Keratinocyte (primary cell): ENCODE measurements around the gene SAC3D1. TPM values are rescaled to one million over a fixed set of nuclear protein-coding genes. Genes with fewer than 3 reads are reported as not detected.

Experiments used
- DNase-seq: peaks from one replicate; pipeline ENCODE4 v3.0.0-alpha.2; 2011; ENCODE audit warnings: low read depth, missing footprints, low spot score
- FAIRE-seq: peaks from 2 replicates; lab custom pipeline; 2011; peaks lifted over from hg19 to GRCh38; lab: Jason Lieb, UNC
- H2AFZ ChIP-seq: 2 replicates; pipeline ENCODE4 v1.6.0; 2012; ENCODE audit warnings: low read length, control low read depth, inconsistent platforms; ENCODE audit not compliant: control insufficient read depth
- H3K27ac ChIP-seq: 2 replicates; pipeline ENCODE4 v1.5.1; 2011; ENCODE audit warnings: low read length; ENCODE audit not compliant: control insufficient read depth, insufficient read depth
- H3K27me3 ChIP-seq: 3 replicates; pipeline ENCODE4 v1.6.0; 2011; ENCODE audit warnings: low read length; ENCODE audit not compliant: control insufficient read depth, insufficient read depth; ENCODE audit errors: extremely low read depth
- H3K36me3 ChIP-seq, 2 experiments: 2 replicates in 1 of 2; 3 replicates in 1 of 2; pipeline ENCODE4 v1.5.1; 2011; ENCODE audit warnings: low read length in 2 of 2, mild to moderate bottlenecking in 1 of 2; ENCODE audit not compliant: control insufficient read depth in 2 of 2, insufficient read depth in 2 of 2; ENCODE audit errors: extremely low read depth in 1 of 2
- H3K4me1 ChIP-seq: 3 replicates; pipeline ENCODE4 v1.5.1; 2011; ENCODE audit warnings: low read length; ENCODE audit not compliant: control insufficient read depth, insufficient read depth; ENCODE audit errors: extremely low read depth
- H3K4me2 ChIP-seq: 3 replicates; pipeline ENCODE4 v1.6.0; 2011; ENCODE audit warnings: low read depth, low read length; ENCODE audit not compliant: control insufficient read depth, insufficient read depth; ENCODE audit errors: extremely low read depth
- H3K4me3 ChIP-seq, 3 experiments: fragments of 200-600 bp in 1 of 3; sonication (generic) in 1 of 3; 2 replicates in 2 of 3; 3 replicates in 1 of 3; pipeline ENCODE4 v1.5.1; 2011 to 2016; ENCODE audit warnings: low read length in 3 of 3, mild to moderate bottlenecking in 3 of 3, control low read depth in 2 of 3, inconsistent platforms in 1 of 3, low read depth in 1 of 3, mixed read lengths in 1 of 3, mixed run types in 1 of 3, moderate library complexity in 1 of 3; ENCODE audit not compliant: control insufficient read depth in 2 of 3, insufficient read depth in 2 of 3; ENCODE audit errors: extremely low read depth in 1 of 3
- H3K79me2 ChIP-seq: 2 replicates; pipeline ENCODE4 v1.6.0; 2012; ENCODE audit warnings: low read length; ENCODE audit not compliant: control insufficient read depth, insufficient read depth
- H3K9ac ChIP-seq: 3 replicates; pipeline ENCODE4 v1.6.0; 2011; ENCODE audit warnings: low read length; ENCODE audit not compliant: control insufficient read depth, insufficient read depth; ENCODE audit errors: extremely low read depth
- H3K9me1 ChIP-seq: 3 replicates; pipeline ENCODE4 v1.6.0; 2011; ENCODE audit warnings: low read length; ENCODE audit not compliant: control insufficient read depth, insufficient read depth; ENCODE audit errors: extremely low read depth
- H3K9me3 ChIP-seq: 2 replicates; pipeline ENCODE4 v1.5.1; 2012; ENCODE audit warnings: low read depth, low read length; ENCODE audit not compliant: control insufficient read depth
- H4K20me1 ChIP-seq: 3 replicates; pipeline ENCODE4 v1.6.0; 2011; ENCODE audit warnings: low read length; ENCODE audit not compliant: control insufficient read depth, insufficient read depth; ENCODE audit errors: extremely low read depth
- EZH2 ChIP-seq: IDR thresholded peaks from one replicate; pipeline ENCODE4 v1.6.1; 2012; ENCODE audit warnings: inconsistent platforms, mild to moderate bottlenecking, low read length, moderate library complexity
- dilution Hi-C: fragments of 300-500 bp; cut with MboI; formaldehyde crosslinking; loops from one replicate; pipeline ENCODE4 v1.7.0; 2020; ENCODE audit warnings: low sequenced_read_pairs; ENCODE audit not compliant: extremely low pct_ligation_motif_present
- polyA plus RNA-seq, 5 experiments: library from polyadenylated mRNA; depleted of rRNA in 3 of 5; stranded (reverse) in 3 of 5; stranded (forward) in 1 of 5; unstranded in 1 of 5; fragments of >200 nt; gene quantifications; 1 replicate in 1 of 5; 2 replicates in 3 of 5; 3 replicates in 1 of 5; pipeline versions ENCODE4 v1.2.1 to v1.2.3, GENCODE V29; 2011 to 2012; ENCODE audit warnings: missing spikeins in 2 of 5, low read depth in 1 of 5, low replicate concordance in 1 of 5
- TF ChIP-seq, protein P1 (sequence below), 3 experiments: IDR thresholded peaks in 1 of 3; conservative IDR thresholded peaks in 1 of 3; optimal IDR thresholded peaks in 1 of 3; 2 replicates in 2 of 3; 3 replicates in 1 of 3; pipeline versions ENCODE3 to v1.5.1; 2011; ENCODE audit warnings: low read length in 3 of 3, mild to moderate bottlenecking in 3 of 3, moderate library complexity in 2 of 3, control low read depth in 1 of 3, inconsistent platforms in 1 of 3; ENCODE audit not compliant: insufficient read depth in 2 of 3; ENCODE audit errors: extremely low read depth in 1 of 3

The SAC3D1 gene
- polyA plus RNA-seq, 1 donor (not counting 4 experiments of a cell fraction or from before 2014, with no cell fraction given), result 4.9 TPM

DNA sequence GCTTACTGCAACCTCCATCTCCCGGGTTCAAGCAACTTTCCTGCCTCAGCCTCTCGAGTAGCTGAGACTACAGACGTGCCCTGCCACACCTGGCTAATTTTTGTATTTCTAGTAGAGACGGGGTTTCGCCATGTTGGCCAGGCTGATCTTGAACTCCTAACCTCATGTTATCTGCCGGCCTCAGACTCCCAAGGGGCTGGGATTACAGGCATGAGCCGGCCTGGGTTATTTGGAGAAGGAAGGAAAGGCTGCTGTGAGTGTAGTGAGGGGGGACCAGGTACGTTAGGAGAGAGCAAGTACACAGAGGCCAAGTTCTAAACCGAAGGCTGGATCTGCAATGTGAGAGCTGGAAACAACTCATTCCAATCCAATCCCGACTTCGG lies 44.7 kb upstream of the SAC3D1 start:
- Histone ChIP-seq H2AFZ (no peak overlapping the region), H4K20me1 (no peaks in the 10 kb centered on the region), H3K36me3 (no peaks in the 10 kb centered on the region), H3K4me3 (no peak overlapping the region), H3K9ac (no peak overlapping the region), H3K27me3 (no peaks in the 10 kb centered on the region), H3K9me3 (no peaks in the 10 kb centered on the region), H3K27ac (no peak overlapping the region), H3K9me1 (no peaks in the 10 kb centered on the region), H3K79me2 (no peaks in the 10 kb centered on the region), H3K4me2 (no peak overlapping the region), H3K4me1 (no peaks in the 10 kb centered on the region)
- no peak for TF ChIP-seq EZH2
- TF ChIP-seq, protein P1, sequence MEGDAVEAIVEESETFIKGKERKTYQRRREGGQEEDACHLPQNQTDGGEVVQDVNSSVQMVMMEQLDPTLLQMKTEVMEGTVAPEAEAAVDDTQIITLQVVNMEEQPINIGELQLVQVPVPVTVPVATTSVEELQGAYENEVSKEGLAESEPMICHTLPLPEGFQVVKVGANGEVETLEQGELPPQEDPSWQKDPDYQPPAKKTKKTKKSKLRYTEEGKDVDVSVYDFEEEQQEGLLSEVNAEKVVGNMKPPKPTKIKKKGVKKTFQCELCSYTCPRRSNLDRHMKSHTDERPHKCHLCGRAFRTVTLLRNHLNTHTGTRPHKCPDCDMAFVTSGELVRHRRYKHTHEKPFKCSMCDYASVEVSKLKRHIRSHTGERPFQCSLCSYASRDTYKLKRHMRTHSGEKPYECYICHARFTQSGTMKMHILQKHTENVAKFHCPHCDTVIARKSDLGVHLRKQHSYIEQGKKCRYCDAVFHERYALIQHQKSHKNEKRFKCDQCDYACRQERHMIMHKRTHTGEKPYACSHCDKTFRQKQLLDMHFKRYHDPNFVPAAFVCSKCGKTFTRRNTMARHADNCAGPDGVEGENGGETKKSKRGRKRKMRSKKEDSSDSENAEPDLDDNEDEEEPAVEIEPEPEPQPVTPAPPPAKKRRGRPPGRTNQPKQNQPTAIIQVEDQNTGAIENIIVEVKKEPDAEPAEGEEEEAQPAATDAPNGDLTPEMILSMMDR (optimal IDR thresholded peaks at IDR 0.05 in 1 of 3, IDR thresholded peaks at IDR 0.05 in 1 of 3, conservative IDR thresholded peaks at IDR 0.05 in 1 of 3; ENCODE audit: extremely low read depth in 1 of 3, insufficient read depth in 2 of 3, low read length in 3 of 3), result no peak
- DNase-seq, result no peak
- dilution Hi-C loops, result no loop called here
- FAIRE-seq, result no peak

DNA sequence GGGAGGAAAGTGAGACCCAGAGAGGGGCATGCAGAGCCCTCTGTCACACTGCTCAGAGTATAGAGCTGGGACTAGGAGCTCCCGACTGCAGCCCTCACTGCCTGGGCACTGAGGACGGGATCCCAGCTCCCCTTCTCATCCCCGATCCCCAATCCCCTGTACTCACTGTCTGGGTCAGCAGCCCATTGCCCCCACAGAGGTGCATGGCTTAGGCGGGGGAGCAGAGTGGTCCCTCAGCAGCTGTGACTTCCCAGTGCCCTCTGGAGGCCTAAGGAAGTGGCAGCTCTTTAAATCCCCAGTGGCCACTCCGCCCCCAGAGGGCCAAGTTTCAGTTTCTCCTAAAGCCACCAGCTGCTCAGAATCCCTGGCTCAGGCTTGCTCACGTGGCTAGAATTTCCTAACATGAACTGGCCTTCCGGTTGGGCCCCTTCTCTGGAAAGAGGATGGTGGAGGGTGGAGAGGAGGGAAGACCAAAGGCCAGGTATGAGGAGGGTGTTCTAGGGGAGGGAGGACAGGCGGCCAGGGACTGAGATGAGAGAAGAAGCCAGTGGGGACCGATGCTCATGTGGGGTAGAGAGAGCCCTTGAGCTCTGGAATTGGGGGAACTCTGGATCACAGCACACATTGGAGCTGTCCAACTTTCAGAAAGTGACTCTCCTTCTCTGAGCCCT lies 44.2 kb upstream of the SAC3D1 start, which contains the start of gene BATF2:
Gene BATF2 (minus strand): TSS at position 262 of the 671 bp plus-strand sequence. CDS start 57 bp downstream, at position 205.
- DNase-seq (no peak), FAIRE-seq (no peak)
- Histone ChIP-seq H3K4me2 (no peak within 1 kb of the TSS), H3K27me3 (no peaks in the 10 kb centered on the region), H3K27ac (no peak within 1 kb of the TSS), H3K4me1 (no peaks in the 10 kb centered on the region), H3K9ac (no peak within 1 kb of the TSS), H3K9me3 (no peaks in the 10 kb centered on the region), H3K36me3 (no peaks in the 10 kb centered on the region), H3K4me3 (no peak within 1 kb of the TSS), H3K9me1 (no peaks in the 10 kb centered on the region), H3K79me2 (no peaks in the 10 kb centered on the region), H2AFZ (no peak within 1 kb of the TSS), H4K20me1 (no peaks in the 10 kb centered on the region)
- dilution Hi-C loops, result no loop called here
- no peak for TF ChIP-seq EZH2
- TF ChIP-seq, protein P1 (optimal IDR thresholded peaks at IDR 0.05 in 1 of 3, IDR thresholded peaks at IDR 0.05 in 1 of 3, conservative IDR thresholded peaks at IDR 0.05 in 1 of 3; ENCODE audit: extremely low read depth in 1 of 3, insufficient read depth in 2 of 3, low read length in 3 of 3), result peak in 2 of 3 experiments; percentile 19 to 60
